B cell (primary cell): ENCODE data around the gene FEM1C.

ENCODE experiments used
- CTCF ChIP-seq: fragments of 200-600 bp; IDR thresholded peaks from one replicate; pipeline ENCODE4 v1.8.0; 2022; ENCODE audit warnings: antibody characterized with exemption, mild to moderate bottlenecking
- EZH2 ChIP-seq: IDR thresholded peaks from 2 replicates; pipeline ENCODE4 v1.6.1; 2012; ENCODE audit warnings: borderline replicate concordance, low read depth, mild to moderate bottlenecking, moderate library complexity, low read length; ENCODE audit not compliant: insufficient read depth, poor library complexity, severe bottlenecking

GRCh38 chr5:115500225-115500624 is 44.4 kb downstream of the FEM1C start:
- TF ChIP-seq CTCF = no peak
- no peak for TF ChIP-seq EZH2
